Measurements from ENCODE around the gene SBNO2.
"Not testable (repeated sequence)": the region's sequence is repeated elsewhere in the genome, so short reads cannot be mapped to it uniquely, and the experiment has no call there.

Gene SBNO2

DNA sequence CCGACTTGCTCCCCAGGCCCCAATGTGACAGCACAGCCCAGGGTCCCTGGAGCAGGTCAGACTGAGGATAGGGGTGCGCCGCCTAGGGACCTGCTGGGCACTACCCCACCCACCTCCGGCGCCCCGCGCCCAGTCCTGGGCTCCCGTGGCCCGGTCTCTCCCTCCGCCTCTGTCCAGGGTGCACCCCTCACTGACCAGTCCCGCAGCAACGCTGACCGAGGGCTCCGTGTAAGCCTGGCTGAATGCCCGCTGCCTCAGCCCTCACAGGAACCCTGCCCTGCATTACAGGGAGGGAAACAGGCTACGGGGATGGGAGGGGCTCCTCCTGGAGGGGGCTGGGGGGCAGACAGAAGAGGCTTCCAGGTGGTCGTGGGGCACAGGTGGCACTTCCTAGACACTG, 38.6 kb downstream of the SBNO2 start:
- Histone ChIP-seq H3K36me3 (ENCODE audit: insufficient read depth, low read length) (no peaks in the 10 kb centered on the region), H3K27me3 (ENCODE audit: control insufficient read depth in 1 of 2, insufficient read depth in 2 of 2, low read length in 2 of 2) (no peaks in the 10 kb centered on the region), H3K4me3 (ENCODE audit: low read depth in 1 of 2, low read length in 2 of 2) (no peak overlapping the region), H3K9ac (ENCODE audit: low read length) (no peak overlapping the region), H3K4me1 (ENCODE audit: insufficient read depth, low read length) (peaks cover 26% of the 10 kb centered on the region), H3K9me3 (ENCODE audit: low read length) (no peaks in the 10 kb centered on the region), H3K27ac (ENCODE audit: low read depth, low read length) (peak overlapping the region; percentile 44)

- Histone ChIP-seq H3K9ac (ENCODE audit: low read length) (no peak overlapping the region), H3K4me3 (ENCODE audit: low read depth in 1 of 2, low read length in 2 of 2) (no peak overlapping the region), H3K36me3 (ENCODE audit: insufficient read depth, low read length) (no peaks in the 10 kb centered on the region), H3K4me1 (ENCODE audit: insufficient read depth, low read length) (peaks cover 26% of the 10 kb centered on the region), H3K9me3 (ENCODE audit: low read length) (no peaks in the 10 kb centered on the region), H3K27ac (ENCODE audit: low read depth, low read length) (no peak overlapping the region), H3K27me3 (ENCODE audit: control insufficient read depth in 1 of 2, insufficient read depth in 2 of 2, low read length in 2 of 2) (no peaks in the 10 kb centered on the region)
Measured at GRCh38 chr19:1134431-1134830, 39.6 kb downstream of the SBNO2 start.

GRCh38 chr19:1133471-1133929, 40.6 kb downstream of the SBNO2 start:
- H3K9ac ChIP-seq (ENCODE audit: low read length) = no peak overlapping the region
- no peaks in the 10 kb centered on the region for H3K36me3 ChIP-seq (ENCODE audit: insufficient read depth, low read length)
- no peak overlapping the region for H3K4me3 ChIP-seq (ENCODE audit: low read depth in 1 of 2, low read length in 2 of 2)
- H3K9me3 ChIP-seq (ENCODE audit: low read length) = no peaks in the 10 kb centered on the region
- H3K4me1 ChIP-seq (ENCODE audit: insufficient read depth, low read length) = peaks cover 26% of the 10 kb centered on the region
- peak overlapping the region; percentile 86 for H3K27ac ChIP-seq (ENCODE audit: low read depth, low read length)
- no peaks in the 10 kb centered on the region for H3K27me3 ChIP-seq (ENCODE audit: control insufficient read depth in 1 of 2, insufficient read depth in 2 of 2, low read length in 2 of 2)

DNA sequence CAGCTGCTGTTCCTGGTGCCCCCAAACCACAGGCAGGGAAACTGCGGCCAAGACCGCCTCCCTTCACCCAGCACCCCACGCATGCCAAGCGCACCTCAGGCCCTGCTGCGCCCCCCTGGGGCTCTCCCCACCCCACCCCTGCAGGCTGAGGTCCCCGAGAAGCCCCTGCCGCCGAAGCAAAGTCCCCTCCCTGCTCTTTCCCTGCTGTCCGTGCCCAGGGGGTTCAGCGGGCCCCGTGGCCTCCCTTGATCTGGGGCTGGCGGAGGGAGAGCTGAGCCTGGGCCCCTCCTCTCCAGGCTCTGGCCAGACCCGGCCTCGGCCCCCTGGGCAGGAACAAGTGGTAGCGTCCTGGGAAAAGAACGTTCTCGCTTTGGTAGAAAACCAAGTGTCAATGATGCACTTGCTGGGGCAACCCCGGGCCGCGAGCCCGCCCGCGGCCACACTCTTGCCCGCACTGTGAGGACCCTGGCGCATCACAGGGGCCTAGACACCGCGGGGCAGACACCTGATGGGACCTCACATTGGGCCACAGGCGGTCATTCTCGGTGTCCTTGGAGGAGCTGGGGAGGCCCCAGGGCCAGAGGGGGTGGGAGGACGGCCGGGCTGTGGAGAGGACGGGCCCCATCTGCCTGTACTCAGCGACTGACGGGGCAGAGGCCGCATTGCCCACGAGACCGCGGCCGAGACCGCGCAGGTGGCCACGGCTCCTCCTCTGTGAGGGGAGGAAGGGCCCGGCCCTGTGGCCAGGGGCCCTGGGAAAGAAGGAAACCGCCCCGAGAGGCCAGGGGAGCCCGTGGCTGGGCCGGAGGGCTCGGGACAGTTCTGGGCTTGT, 41.3 kb downstream of the SBNO2 start:
- peaks cover 26% of the 10 kb centered on the region for H3K4me1 ChIP-seq (ENCODE audit: insufficient read depth, low read length)

GRCh38 chr19:1131718-1132551, 42.1 kb downstream of the SBNO2 start:
- Histone ChIP-seq H3K9ac (ENCODE audit: low read length) (no peak overlapping the region), H3K4me1 (ENCODE audit: insufficient read depth, low read length) (peaks cover 26% of the 10 kb centered on the region), H3K27me3 (ENCODE audit: control insufficient read depth in 1 of 2, insufficient read depth in 2 of 2, low read length in 2 of 2) (no peaks in the 10 kb centered on the region)

More for the DNA sequence above, 41.3 kb downstream of the SBNO2 start:
- peak overlapping the region; percentile 50 to 53 for H3K4me3 ChIP-seq (ENCODE audit: low read depth in 1 of 2, low read length in 2 of 2)
- peak overlapping the region; percentile 86 for H3K27ac ChIP-seq (ENCODE audit: low read depth, low read length)
- no peaks in the 10 kb centered on the region for H3K9me3 ChIP-seq (ENCODE audit: low read length)
- H3K36me3 ChIP-seq (ENCODE audit: insufficient read depth, low read length) = no peaks in the 10 kb centered on the region
- H3K9ac ChIP-seq (ENCODE audit: low read length) = no peak overlapping the region
- no peaks in the 10 kb centered on the region for H3K27me3 ChIP-seq (ENCODE audit: control insufficient read depth in 1 of 2, insufficient read depth in 2 of 2, low read length in 2 of 2)

GRCh38 chr19:1130771-1131717, 43.0 kb downstream of the SBNO2 start:
- peaks cover 22% of the 10 kb centered on the region for H3K4me1 ChIP-seq (ENCODE audit: insufficient read depth, low read length)
- H3K9ac ChIP-seq (ENCODE audit: low read length) = no peak overlapping the region
- no peaks in the 10 kb centered on the region for H3K9me3 ChIP-seq (ENCODE audit: low read length)

More at GRCh38 chr19:1131718-1132551, 42.1 kb downstream of the SBNO2 start:
- H3K27ac ChIP-seq (ENCODE audit: low read depth, low read length) = peak overlapping the region; percentile 86
- H3K36me3 ChIP-seq (ENCODE audit: insufficient read depth, low read length) = peaks cover 5% of the 10 kb centered on the region
- H3K4me3 ChIP-seq (ENCODE audit: low read depth in 1 of 2, low read length in 2 of 2) = peak overlapping the region; percentile 53 to 71
- H3K9me3 ChIP-seq (ENCODE audit: low read length) = no peaks in the 10 kb centered on the region

GRCh38 chr19:1129535-1129934, 44.5 kb downstream of the SBNO2 start:
- Histone ChIP-seq H3K4me3 (ENCODE audit: low read depth in 1 of 2, low read length in 2 of 2) (no peak overlapping the region), H3K9me3 (ENCODE audit: low read length) (no peaks in the 10 kb centered on the region), H3K9ac (ENCODE audit: low read length) (no peak overlapping the region), H3K4me1 (ENCODE audit: insufficient read depth, low read length) (peaks cover 18% of the 10 kb centered on the region), H3K27ac (ENCODE audit: low read depth, low read length) (no peak overlapping the region), H3K27me3 (ENCODE audit: control insufficient read depth in 1 of 2, insufficient read depth in 2 of 2, low read length in 2 of 2) (no peaks in the 10 kb centered on the region), H3K36me3 (ENCODE audit: insufficient read depth, low read length) (peaks cover 9% of the 10 kb centered on the region)

More at GRCh38 chr19:1130771-1131717, 43.0 kb downstream of the SBNO2 start:
- peak overlapping the region; percentile 53 to 71 for H3K4me3 ChIP-seq (ENCODE audit: low read depth in 1 of 2, low read length in 2 of 2)
- H3K36me3 ChIP-seq (ENCODE audit: insufficient read depth, low read length) = peaks cover 9% of the 10 kb centered on the region
- peak overlapping the region; percentile 86 for H3K27ac ChIP-seq (ENCODE audit: low read depth, low read length)
- H3K27me3 ChIP-seq (ENCODE audit: control insufficient read depth in 1 of 2, insufficient read depth in 2 of 2, low read length in 2 of 2) = no peaks in the 10 kb centered on the region

GRCh38 chr19:1129084-1129483, 45.0 kb downstream of the SBNO2 start:
- H3K9me3 ChIP-seq (ENCODE audit: low read length); H3K27ac ChIP-seq (ENCODE audit: low read depth, low read length); H3K27me3 ChIP-seq (ENCODE audit: control insufficient read depth in 1 of 2, insufficient read depth in 2 of 2, low read length in 2 of 2); H3K9ac ChIP-seq (ENCODE audit: low read length); H3K4me3 ChIP-seq (ENCODE audit: low read depth in 1 of 2, low read length in 2 of 2); H3K36me3 ChIP-seq (ENCODE audit: insufficient read depth, low read length): not testable (repeated sequence)
- H3K4me1 ChIP-seq (ENCODE audit: insufficient read depth, low read length) = peaks cover 18% of the 10 kb centered on the region

DNA sequence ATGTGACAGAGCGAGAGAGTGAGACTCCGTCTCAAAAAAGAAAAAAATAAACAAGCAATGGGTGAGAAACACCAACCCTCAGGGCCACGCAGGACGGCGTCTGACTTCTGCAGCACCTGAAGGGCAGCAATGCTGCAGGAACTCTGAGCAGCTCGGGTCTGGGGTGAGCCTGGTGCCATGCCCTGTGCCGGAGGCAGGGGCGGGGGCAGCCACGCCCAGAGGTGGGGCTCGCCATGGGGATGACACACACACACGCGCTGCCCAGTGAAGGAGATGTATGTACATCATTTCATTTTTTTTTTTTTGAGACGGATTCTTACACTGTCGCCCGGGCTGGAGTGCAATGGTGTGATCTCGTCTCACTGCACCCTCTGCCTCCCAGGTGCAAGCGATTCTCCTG, 46.0 kb downstream of the SBNO2 start:
- no peaks in the 10 kb centered on the region for H3K9me3 ChIP-seq (ENCODE audit: low read length)
- peaks cover 16% of the 10 kb centered on the region for H3K36me3 ChIP-seq (ENCODE audit: insufficient read depth, low read length)
- H3K27ac ChIP-seq (ENCODE audit: low read depth, low read length) = no peak overlapping the region
- no peaks in the 10 kb centered on the region for H3K27me3 ChIP-seq (ENCODE audit: control insufficient read depth in 1 of 2, insufficient read depth in 2 of 2, low read length in 2 of 2)
- no peak overlapping the region for H3K4me3 ChIP-seq (ENCODE audit: low read depth in 1 of 2, low read length in 2 of 2)
- H3K9ac ChIP-seq (ENCODE audit: low read length) = no peak overlapping the region
- peaks cover 15% of the 10 kb centered on the region for H3K4me1 ChIP-seq (ENCODE audit: insufficient read depth, low read length)

DNA sequence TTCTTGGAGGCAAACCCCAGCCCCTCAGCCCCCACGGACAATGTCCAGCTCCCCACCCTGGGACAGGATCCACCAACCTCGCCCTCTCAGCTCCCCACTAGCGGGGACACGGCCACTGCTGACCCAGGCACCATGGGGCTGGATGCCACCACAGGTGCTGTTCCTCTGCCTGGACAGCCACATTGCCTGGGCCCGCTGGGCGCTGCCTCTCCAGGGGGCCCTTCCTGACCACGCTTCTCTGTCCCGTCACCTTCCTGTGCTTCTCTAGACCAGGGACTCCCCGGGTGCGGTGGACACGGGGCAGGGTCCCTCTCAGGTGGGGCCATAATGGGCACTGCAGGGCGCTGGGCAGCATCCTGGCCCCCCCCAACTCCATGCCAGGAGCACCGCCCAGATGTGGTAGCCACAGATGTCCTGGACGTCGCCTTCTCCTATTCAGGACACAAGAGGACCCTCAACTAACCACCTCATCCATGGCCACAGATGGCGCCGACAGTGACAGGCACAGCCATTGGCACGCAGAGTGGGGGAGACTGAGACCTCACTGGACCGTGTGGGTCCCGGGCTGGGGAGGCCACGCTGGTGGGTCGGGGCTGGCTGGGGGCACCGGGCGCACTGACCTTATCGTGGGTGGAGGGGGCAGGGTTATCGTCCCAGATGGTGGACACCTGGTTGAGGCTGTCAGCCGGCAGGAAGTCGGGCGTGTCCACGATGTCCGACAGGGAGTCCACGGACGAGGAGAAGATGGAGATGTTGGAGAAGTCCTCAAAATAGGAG, 46.9 kb downstream of the SBNO2 start:
- Histone ChIP-seq H3K4me1 (ENCODE audit: insufficient read depth, low read length) (peaks cover 7% of the 10 kb centered on the region), H3K4me3 (ENCODE audit: low read depth in 1 of 2, low read length in 2 of 2) (no peak overlapping the region), H3K27ac (ENCODE audit: low read depth, low read length) (no peak overlapping the region), H3K9me3 (ENCODE audit: low read length) (no peaks in the 10 kb centered on the region), H3K27me3 (ENCODE audit: control insufficient read depth in 1 of 2, insufficient read depth in 2 of 2, low read length in 2 of 2) (no peaks in the 10 kb centered on the region), H3K9ac (ENCODE audit: low read length) (no peak overlapping the region), H3K36me3 (ENCODE audit: insufficient read depth, low read length) (peaks cover 17% of the 10 kb centered on the region)
